GM18870 (cell line): ENCODE measurements around the gene SPAG17.

Experiments
- ATAC-seq: cut with Tn5 transposase; IDR thresholded peaks from one replicate; pipeline ENCODE4 v1.9.1; 2021; ENCODE audit warnings: moderate library complexity; ENCODE audit not compliant: unreplicated experiment

The SPAG17 gene

DNA sequence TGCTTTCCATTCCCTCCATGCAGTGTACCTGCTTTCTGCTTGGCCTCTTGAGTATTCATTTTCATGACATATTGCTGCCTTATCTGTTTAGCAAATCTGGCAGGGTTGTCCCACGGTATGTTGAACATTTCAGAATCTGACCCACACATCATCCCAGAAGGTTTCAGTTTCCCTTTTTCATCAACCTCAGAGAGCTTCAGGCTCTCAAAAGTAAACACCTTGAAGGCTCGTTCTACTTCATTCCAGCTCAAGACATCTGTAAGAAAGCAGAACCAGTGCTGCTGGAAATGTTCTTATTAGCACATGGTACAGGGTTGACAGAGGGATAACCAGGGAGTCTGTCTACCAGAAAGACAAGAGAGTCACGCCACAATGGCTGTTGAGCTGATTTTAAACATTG is 103.6 kb downstream of the SPAG17 start:
- peak; percentile 70 for ATAC-seq

- ATAC-seq = no peak
Observed at GRCh38 chr1:118077331-118078045, 107.5 kb downstream of the SPAG17 start.

DNA sequence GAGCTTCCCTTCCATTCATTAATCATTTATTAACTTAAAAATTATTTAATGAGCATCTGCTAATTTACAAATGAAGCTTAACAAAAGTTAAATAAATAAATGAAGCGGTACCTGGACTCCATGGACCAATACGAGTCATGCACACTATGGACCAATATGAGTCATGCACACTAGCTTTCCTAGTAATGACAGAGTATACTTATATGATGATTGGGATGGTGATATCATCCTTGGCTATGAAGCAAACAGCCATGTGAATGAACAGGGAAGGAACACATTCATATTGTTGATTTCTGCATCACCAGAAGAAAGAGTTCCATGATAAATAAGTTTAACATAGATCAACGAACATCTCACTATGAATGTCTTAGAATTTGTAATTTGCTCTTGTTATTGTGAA is 109.9 kb downstream of the SPAG17 start:
- ATAC-seq = no peak

GRCh38 chr1:118073648-118074435 is 111.2 kb downstream of the SPAG17 start:
- ATAC-seq = no peak

GRCh38 chr1:118049981-118050380 is 135.0 kb downstream of the SPAG17 start:
- no peak for ATAC-seq

- no peak for ATAC-seq
Observed at GRCh38 chr1:118047650-118048224, 137.3 kb downstream of the SPAG17 start.

GRCh38 chr1:118047006-118047649 is 137.9 kb downstream of the SPAG17 start:
- no peak for ATAC-seq

DNA sequence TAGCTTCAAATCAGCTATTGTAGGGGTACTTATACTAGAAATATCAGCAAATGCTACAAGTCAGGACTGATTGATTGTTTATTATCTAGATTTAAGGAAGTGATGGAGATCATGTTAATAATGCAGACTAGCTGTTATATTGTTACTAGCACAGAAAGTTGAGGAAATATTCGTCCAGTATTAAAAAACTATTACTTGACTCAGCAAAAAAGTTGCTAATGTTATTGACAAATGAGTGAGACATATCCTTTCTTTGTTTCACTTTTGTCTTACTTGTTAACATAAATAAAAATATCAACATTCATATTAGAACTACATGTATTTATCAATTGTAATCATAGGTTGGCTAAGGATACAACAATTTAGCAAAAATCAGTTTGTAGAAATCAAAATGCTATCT is 141.4 kb downstream of the SPAG17 start:
- no peak for ATAC-seq

DNA sequence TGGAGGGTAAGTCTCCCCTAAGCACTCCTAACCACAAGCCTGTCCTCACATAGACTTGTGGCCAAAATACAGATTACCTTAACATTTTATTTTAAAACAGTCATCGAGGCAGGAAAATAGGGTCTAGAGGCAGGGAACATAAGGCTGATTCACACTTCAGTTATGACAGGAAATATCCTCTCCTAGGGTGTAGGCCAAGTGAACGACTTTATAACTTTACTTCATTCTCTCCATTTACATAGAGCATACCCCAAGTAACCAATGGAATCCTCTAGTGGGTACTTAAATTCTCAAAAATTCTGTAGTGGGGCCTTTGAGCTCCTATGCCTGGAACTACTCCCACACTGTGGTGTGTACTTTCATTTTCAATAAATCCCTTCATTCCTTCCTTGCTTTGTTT is 142.5 kb downstream of the SPAG17 start:
- no peak for ATAC-seq

GRCh38 chr1:118039170-118039569 is 145.9 kb downstream of the SPAG17 start:
- no peak for ATAC-seq

DNA sequence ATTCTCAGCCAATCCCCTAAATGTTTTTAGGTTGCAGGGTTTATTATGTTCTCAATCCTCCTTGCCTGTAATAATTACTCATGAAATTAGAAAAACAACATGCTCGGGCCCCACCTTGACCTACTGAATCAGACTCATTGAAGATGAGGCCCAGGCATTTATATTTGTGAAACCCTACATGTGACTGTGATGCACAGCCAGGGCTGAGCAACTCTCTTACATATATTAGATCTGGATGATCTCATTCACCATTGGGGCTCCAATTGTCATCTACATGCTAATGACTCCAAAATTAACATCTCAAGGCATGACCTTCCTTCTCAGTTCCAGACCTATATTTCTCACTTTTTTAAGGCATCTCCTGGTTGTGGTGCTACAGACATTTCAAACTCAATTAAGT is 152.1 kb downstream of the SPAG17 start:
- no peak for ATAC-seq

DNA sequence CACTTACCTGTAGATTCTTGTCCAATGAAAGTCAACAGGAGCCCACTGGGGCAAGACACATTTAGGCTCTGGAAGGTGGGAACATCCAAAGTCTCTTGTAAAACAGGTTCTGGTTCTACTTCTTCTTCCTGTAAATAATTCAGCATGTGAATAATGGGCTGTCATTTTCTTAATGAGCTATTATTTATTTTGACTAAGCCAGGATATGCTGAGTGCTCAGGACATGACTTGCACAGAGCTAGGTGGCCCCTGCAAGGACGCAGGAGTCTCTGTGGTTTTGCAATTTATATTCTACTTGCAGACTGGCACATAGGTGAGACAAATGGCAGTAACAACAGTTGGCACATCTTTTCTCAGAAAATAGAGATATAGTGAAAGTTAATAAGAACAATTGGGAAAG is 156.8 kb downstream of the SPAG17 start:
- ATAC-seq = no peak

DNA sequence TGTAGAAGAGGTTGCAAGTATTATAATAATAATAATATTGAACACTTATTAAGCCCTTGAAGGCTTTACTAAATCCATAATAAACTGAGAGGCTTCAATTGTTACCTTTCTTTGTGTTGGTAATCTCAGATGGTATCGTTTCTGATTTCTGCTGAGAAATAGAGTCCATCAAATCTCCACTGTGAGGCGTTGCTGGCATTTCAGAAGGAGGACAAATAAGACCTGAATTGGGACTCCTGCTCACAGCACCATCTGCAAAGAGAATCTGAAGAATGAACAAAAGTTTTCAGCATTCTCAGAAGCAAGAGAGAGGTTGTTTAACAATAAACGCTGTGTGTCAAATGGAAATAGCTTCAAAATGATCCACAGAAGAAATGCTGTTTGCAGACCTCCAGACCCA is 161.8 kb downstream of the SPAG17 start:
- ATAC-seq = no peak

- no peak for ATAC-seq
Observed at GRCh38 chr1:118021668-118022067, 163.4 kb downstream of the SPAG17 start.

GRCh38 chr1:118018060-118018459 is 167.0 kb downstream of the SPAG17 start:
- no peak for ATAC-seq

DNA sequence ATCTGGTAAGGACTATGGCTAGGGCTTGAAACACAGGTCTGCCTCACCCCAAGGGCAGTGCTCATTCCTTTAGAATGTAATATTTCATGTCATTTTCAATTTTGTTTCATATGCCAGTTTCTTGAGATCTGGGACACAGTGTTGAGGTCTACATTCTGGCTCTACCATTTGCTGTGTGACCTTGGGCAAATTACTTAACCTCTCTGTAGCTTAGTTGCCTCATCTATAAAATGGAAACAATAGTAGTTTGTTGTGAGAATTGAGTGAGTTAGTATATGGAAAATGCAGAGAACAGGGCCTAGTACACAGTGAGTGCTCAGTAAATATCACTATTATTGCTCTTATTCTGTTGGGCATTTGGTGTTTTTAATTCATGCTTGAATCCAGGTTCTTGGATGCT is 171.1 kb downstream of the SPAG17 start:
- no peak for ATAC-seq

DNA sequence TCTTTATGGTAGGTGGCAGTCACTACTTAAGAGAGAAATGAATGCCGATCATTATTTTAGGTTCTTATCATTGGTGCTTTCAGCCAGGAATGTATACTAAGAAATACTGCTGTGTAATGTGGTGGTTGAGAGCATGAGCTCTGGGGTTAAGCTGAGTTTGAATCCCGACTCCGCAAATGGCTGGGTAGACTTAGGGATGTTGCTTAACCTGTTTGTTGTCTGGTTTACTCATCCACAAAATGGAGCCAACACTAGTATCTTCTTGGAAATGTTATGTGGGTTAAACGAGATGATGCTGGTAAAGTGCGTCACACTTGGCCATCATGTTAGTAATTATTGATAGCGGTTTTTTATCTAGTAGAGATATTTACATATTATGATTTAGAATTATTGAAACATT is 171.7 kb downstream of the SPAG17 start:
- no peak for ATAC-seq

DNA sequence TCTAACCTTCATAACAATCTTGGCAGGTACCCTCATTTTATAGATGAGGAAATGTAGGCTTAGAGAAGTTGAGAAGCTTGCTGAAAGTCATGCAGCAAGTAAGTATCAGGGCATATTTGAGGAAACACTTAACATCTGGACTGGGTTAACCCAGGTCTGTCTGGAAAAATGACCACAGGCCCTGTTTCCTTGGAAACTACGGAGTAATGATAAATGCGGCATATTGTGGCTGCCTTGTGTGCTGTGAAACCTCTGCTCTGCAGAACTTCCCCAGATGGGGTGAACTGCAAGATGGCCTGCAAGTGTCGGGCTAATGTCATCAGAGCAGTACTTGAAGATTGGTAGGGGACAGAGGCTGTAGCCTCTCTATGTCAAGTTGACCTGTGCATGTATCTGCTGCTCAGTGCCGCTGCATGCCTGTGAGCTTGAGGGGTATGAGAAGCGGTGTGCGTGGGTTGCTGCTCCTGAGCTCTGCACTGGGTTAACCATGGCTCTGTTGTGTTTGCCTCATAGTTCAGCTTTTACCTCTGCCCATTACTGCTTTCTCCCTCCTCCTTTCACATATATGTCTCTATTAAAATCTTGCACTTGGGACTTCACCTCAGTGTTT is 172.4 kb downstream of the SPAG17 start:
- ATAC-seq = no peak

DNA sequence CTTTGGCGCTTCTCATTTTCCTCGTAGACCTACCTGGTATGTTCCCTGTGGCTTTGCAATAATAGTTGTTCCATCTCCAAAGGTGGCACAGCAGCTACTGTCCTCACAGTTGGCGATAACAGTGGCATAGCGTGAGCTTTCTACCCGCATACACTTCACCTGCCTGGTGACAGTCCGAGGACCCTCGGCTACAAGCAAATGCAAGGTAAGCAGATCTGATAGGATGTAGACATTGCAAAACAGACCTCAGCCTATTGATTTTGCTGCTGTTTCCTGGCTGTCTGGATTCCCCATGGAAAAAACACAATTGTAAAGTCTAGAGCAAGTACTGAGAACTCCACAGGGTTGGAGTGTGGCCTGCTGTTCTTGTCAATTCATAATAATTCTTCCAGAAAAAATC is 177.0 kb downstream of the SPAG17 start:
- no peak for ATAC-seq

GRCh38 chr1:118007391-118007790 is 177.6 kb downstream of the SPAG17 start:
- no peak for ATAC-seq

GRCh38 chr1:118004312-118004711 is 180.7 kb downstream of the SPAG17 start:
- ATAC-seq = no peak
